ENCODE data around the gene GMEB2. TPM values are rescaled to one million over a fixed set of nuclear protein-coding genes. Genes with fewer than 3 reads are reported as not detected.

The GMEB2 gene
- total and polyA plus RNA-seq, 10 of the 15 experiments (the other 5 are each of a cell fraction or from before 2014, with no cell fraction given): 0.08 to 15.1 (median 6.9) TPM

GRCh38 chr20:63661108-63661507 lies 34.2 kb upstream of the GMEB2 start:
- Histone ChIP-seq H3K9me3 (replicated peaks; ENCODE audit: control insufficient read depth, insufficient read depth, low read length) (no peaks in the 10 kb centered on the region), H3K36me3 (ENCODE audit: control insufficient read depth in 2 of 2, insufficient read depth in 2 of 2, low read length in 1 of 2) (peaks cover 0 to 8% of the 10 kb centered on the region in 2 experiments; a peak in 2 of 4 replicates), H3K79me2 (ENCODE audit: control insufficient read depth, insufficient read depth, low read length) (peaks cover 10% of the 10 kb centered on the region), H3K27ac (ENCODE audit: control insufficient read depth, insufficient read depth) (no peak overlapping the region), H4K20me1 (ENCODE audit: control insufficient read depth, insufficient read depth) (no peaks in the 10 kb centered on the region), H3K27me3 (replicated peaks in 1 of 2; ENCODE audit: control insufficient read depth in 2 of 2, insufficient read depth in 2 of 2, low read length in 1 of 2) (no peaks in the 10 kb centered on the region), H2AFZ (ENCODE audit: control insufficient read depth, low read depth, low read length) (no peak overlapping the region), H3K4me1 (ENCODE audit: control insufficient read depth, insufficient read depth, low read length) (peaks cover 8% of the 10 kb centered on the region), H3K9ac (ENCODE audit: control insufficient read depth, insufficient read depth, low read length) (no peak overlapping the region), H3K4me3 (no peak overlapping the region), H3K4me2 (ENCODE audit: control insufficient read depth, insufficient read depth) (no peak overlapping the region)
- WGBS (ENCODE audit: insufficient coverage, insufficient replicate concordance, low lambda C conversion rate, missing lambda C conversion rate): 98% methylated on average over 22 of the region's 22 CpGs
- ChIA-PET SMC1A (ENCODE audit: uncharacterized antibody, unreplicated experiment) (no interaction called here), POLR2A (no interaction called here), RAD21 (ENCODE audit: unreplicated experiment) (no interaction called here), CTCF (no interaction called here)
- intact Hi-C loops (cut with micrococcal nuclease; ENCODE audit: unreplicated experiment): no loop called here
- FAIRE-seq (no peak), ATAC-seq (no peak), DNase-seq (ENCODE audit: low read depth, low spot score) (no peak)
- no TSS peak for BruUV-seq (replicated peaks)
- no peak for TF ChIP-seq E2F4 (IDR thresholded peaks at IDR 0.05; ENCODE audit: low read depth, low read length)
- no peak for TF ChIP-seq YY1 (IDR thresholded peaks at IDR 0.05; ENCODE audit: low read depth, low read length)
- no peak for TF ChIP-seq POLR2A (IDR thresholded peaks at IDR 0.05; ENCODE audit: low read depth, low read length)
- no peak for TF ChIP-seq SMAD1 (IDR thresholded peaks at IDR 0.05; ENCODE audit: low read depth, partially characterized antibody)
- TF ChIP-seq WRNIP1 (IDR thresholded peaks at IDR 0.05; ENCODE audit: borderline replicate concordance, low read depth, low read length): no peak
- no peak for TF ChIP-seq RAD51 (IDR thresholded peaks at IDR 0.05)
- TF ChIP-seq ZSCAN29 (IDR thresholded peaks at IDR 0.05): no peak
- no peak for TF ChIP-seq IRF4 (IDR thresholded peaks at IDR 0.05; ENCODE audit: low read depth, low read length)
- TF ChIP-seq POLR2AphosphoS2 (IDR thresholded peaks at IDR 0.05; ENCODE audit: low read depth, low read length): no peak
- no peak for TF ChIP-seq NBN (IDR thresholded peaks at IDR 0.05)
- no peak for TF ChIP-seq POLR2AphosphoS5 (IDR thresholded peaks at IDR 0.05; ENCODE audit: low read length)
- no peak for TF ChIP-seq CEBPB (IDR thresholded peaks at IDR 0.05; ENCODE audit: borderline replicate concordance in 1 of 2, low read depth in 2 of 2, low read length in 2 of 2)
- no peak for TF ChIP-seq FOXM1 (IDR thresholded peaks at IDR 0.05; ENCODE audit: low read depth, low read length)
- no peak for TF ChIP-seq BMI1 (IDR thresholded peaks at IDR 0.05; ENCODE audit: borderline replicate concordance)
- TF ChIP-seq STAT1 (conservative IDR thresholded peaks at IDR 0.05): no peak
- TF ChIP-seq CTCF (IDR thresholded peaks at IDR 0.05 in 2 of 3, conservative IDR thresholded peaks at IDR 0.05 in 1 of 3; ENCODE audit: control insufficient read depth in 2 of 3, extremely low read depth in 1 of 3, insufficient read depth in 1 of 3, low read depth in 3 of 3, low read length in 3 of 3): no peak
- no peak for TF ChIP-seq PML (IDR thresholded peaks at IDR 0.05; ENCODE audit: low read length)
- TF ChIP-seq BCLAF1 (IDR thresholded peaks at IDR 0.05): no peak
- in situ Hi-C loops (cut with MboI): no loop called here
